Nephron progenitor cell (in vitro differentiated cells): ENCODE data around the gene LGALS1.

Experiments used
- DNase-seq: peaks from one replicate; pipeline ENCODE4 v3.0.0; 2021
- H3K27ac Mint-ChIP-seq: 2 replicates; pipeline ENCODE4 v1.8.0; 2021; ENCODE audit warnings: mild to moderate bottlenecking, moderate library complexity, mixed read lengths
- H3K27me3 Mint-ChIP-seq: 2 replicates; pipeline ENCODE4 v1.8.0; 2021; ENCODE audit warnings: mild to moderate bottlenecking, low read depth, mixed read lengths; ENCODE audit not compliant: poor library complexity
- H3K36me3 Mint-ChIP-seq: 2 replicates; pipeline ENCODE4 v1.8.0; 2021; ENCODE audit warnings: low read depth, mixed read lengths
- H3K4me1 Mint-ChIP-seq: 2 replicates; pipeline ENCODE4 v1.8.0; 2021; ENCODE audit warnings: mixed read lengths
- H3K4me3 Mint-ChIP-seq: 2 replicates; pipeline ENCODE4 v1.8.0; 2021; ENCODE audit warnings: mild to moderate bottlenecking, moderate library complexity, mixed read lengths
- H3K9me3 Mint-ChIP-seq: 2 replicates; pipeline ENCODE4 v1.8.0; 2021; ENCODE audit warnings: mild to moderate bottlenecking, moderate library complexity, mixed read lengths
- CTCF ChIP-seq: fragments of 200-600 bp; sonication (generic); IDR thresholded peaks from 2 replicates; pipeline ENCODE4 v1.5.0; 2021; ENCODE audit warnings: antibody characterized with exemption

LGALS1 gene

GRCh38 chr22:37659066-37659896 is 16.2 kb upstream of the LGALS1 start:
- Mint-ChIP-seq H3K27me3 (no peaks in the 10 kb centered on the region), H3K4me1 (peaks cover 46% of the 10 kb centered on the region), H3K9me3 (no peaks in the 10 kb centered on the region), H3K27ac (peak overlapping the region; percentile 71), H3K36me3 (peaks cover 6% of the 10 kb centered on the region), H3K4me3 (peak overlapping the region; percentile 86)
- TF ChIP-seq CTCF, result no peak
- DNase-seq, result peak; percentile 48

- DNase-seq, result no peak
- no peaks in the 10 kb centered on the region for H3K27me3 Mint-ChIP-seq
- H3K27ac Mint-ChIP-seq, result peak overlapping the region; percentile 71
Measured at GRCh38 chr22:37659897-37660708, 15.3 kb upstream of the LGALS1 start.

GRCh38 chr22:37660709-37661045 is 14.8 kb upstream of the LGALS1 start:
- Mint-ChIP-seq H3K27me3 (no peaks in the 10 kb centered on the region), H3K4me3 (peak overlapping the region; percentile 86), H3K27ac (no peak overlapping the region), H3K36me3 (peaks cover 6% of the 10 kb centered on the region), H3K4me1 (peaks cover 46% of the 10 kb centered on the region), H3K9me3 (no peaks in the 10 kb centered on the region)
- no peak for DNase-seq
- TF ChIP-seq CTCF, result no peak

More at GRCh38 chr22:37659897-37660708, 15.3 kb upstream of the LGALS1 start:
- Mint-ChIP-seq H3K4me3 (peak overlapping the region; percentile 86), H3K36me3 (peaks cover 6% of the 10 kb centered on the region), H3K4me1 (peaks cover 46% of the 10 kb centered on the region), H3K9me3 (no peaks in the 10 kb centered on the region)
- TF ChIP-seq CTCF, result no peak

GRCh38 chr22:37661160-37661924 is 14.1 kb upstream of the LGALS1 start:
- no peak for TF ChIP-seq CTCF
- H3K27ac Mint-ChIP-seq, result peak overlapping the region; percentile 43
- no peaks in the 10 kb centered on the region for H3K9me3 Mint-ChIP-seq
- H3K36me3 Mint-ChIP-seq, result peaks cover 12% of the 10 kb centered on the region
- peaks cover 48% of the 10 kb centered on the region for H3K4me1 Mint-ChIP-seq
- no peak for DNase-seq
- H3K4me3 Mint-ChIP-seq, result peak overlapping the region; percentile 86
- no peaks in the 10 kb centered on the region for H3K27me3 Mint-ChIP-seq

GRCh38 chr22:37662039-37662438 is 13.4 kb upstream of the LGALS1 start:
- Mint-ChIP-seq H3K27me3 (no peaks in the 10 kb centered on the region), H3K4me3 (no peak overlapping the region), H3K9me3 (no peaks in the 10 kb centered on the region), H3K4me1 (peaks cover 55% of the 10 kb centered on the region), H3K27ac (peak overlapping the region; percentile 93), H3K36me3 (peaks cover 19% of the 10 kb centered on the region)
- TF ChIP-seq CTCF, result no peak
- no peak for DNase-seq
